Measurements from ENCODE around the gene CWH43. TPM values are rescaled to one million over a fixed set of nuclear protein-coding genes. Genes with fewer than 3 reads are reported as not detected.
"Not testable (repeated sequence)": the region's sequence is repeated elsewhere in the genome, so short reads cannot be mapped to it uniquely, and the experiment has no call there.

CWH43 gene
- polyA plus RNA-seq, 2 of the 4 experiments (the other 2 are of a cell fraction), result not detected

- TF ChIP-seq, protein P1, sequence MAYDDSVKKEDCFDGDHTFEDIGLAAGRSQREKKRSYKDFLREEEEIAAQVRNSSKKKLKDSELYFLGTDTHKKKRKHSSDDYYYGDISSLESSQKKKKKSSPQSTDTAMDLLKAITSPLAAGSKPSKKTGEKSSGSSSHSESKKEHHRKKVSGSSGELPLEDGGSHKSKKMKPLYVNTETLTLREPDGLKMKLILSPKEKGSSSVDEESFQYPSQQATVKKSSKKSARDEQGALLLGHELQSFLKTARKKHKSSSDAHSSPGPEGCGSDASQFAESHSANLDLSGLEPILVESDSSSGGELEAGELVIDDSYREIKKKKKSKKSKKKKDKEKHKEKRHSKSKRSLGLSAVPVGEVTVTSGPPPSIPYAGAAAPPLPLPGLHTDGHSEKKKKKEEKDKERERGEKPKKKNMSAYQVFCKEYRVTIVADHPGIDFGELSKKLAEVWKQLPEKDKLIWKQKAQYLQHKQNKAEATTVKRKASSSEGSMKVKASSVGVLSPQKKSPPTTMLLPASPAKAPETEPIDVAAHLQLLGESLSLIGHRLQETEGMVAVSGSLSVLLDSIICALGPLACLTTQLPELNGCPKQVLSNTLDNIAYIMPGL (CRISPR knock-in tag; IDR thresholded peaks at IDR 0.05; ENCODE audit: borderline replicate concordance), result no peak
- TF ChIP-seq, protein P2, sequence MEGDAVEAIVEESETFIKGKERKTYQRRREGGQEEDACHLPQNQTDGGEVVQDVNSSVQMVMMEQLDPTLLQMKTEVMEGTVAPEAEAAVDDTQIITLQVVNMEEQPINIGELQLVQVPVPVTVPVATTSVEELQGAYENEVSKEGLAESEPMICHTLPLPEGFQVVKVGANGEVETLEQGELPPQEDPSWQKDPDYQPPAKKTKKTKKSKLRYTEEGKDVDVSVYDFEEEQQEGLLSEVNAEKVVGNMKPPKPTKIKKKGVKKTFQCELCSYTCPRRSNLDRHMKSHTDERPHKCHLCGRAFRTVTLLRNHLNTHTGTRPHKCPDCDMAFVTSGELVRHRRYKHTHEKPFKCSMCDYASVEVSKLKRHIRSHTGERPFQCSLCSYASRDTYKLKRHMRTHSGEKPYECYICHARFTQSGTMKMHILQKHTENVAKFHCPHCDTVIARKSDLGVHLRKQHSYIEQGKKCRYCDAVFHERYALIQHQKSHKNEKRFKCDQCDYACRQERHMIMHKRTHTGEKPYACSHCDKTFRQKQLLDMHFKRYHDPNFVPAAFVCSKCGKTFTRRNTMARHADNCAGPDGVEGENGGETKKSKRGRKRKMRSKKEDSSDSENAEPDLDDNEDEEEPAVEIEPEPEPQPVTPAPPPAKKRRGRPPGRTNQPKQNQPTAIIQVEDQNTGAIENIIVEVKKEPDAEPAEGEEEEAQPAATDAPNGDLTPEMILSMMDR (IDR thresholded peaks at IDR 0.05), result no peak
Observed at GRCh38 chr4:49058306-49058705, 72.2 kb downstream of the CWH43 start (continued).

DNA sequence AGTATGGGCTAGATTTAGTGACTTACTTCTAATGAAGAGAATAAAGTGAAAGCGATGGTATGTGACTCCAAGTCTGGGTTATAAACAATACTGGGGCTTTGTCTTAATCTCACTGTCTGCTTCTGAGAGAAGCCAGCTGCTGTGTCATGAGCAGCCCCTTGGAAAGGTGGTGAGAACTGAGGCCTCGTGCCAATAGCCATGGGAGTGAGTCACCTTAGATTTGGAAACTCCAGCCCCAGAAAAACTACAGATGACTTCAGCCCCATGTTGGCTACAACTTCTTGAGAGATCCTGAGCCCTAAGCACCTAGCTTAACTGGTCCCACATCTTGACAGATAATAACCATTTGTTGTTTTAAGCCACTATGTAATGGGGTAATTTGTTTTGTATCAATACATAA is 77.6 kb downstream of the CWH43 start:
- ChIA-PET POLR2A (no interaction called here), CTCF (no interaction called here)
- H3K9me3 ChIP-seq, result no peaks in the 10 kb centered on the region
- H3K4me2 ChIP-seq, result no peak overlapping the region
- no peak for ATAC-seq
- no peaks in the 10 kb centered on the region for H3K4me1 ChIP-seq
- no peak for DNase-seq (ENCODE audit: low read depth in 1 of 2, low spot score in 1 of 2)
- H3K27ac ChIP-seq, result no peak overlapping the region
- FAIRE-seq, result no peak
- no peak overlapping the region for H3K4me3 ChIP-seq
- 4% methylated on average over 2 of the region's 2 CpGs for WGBS (ENCODE audit: missing lambda C conversion rate)
- no peak for TF ChIP-seq HDAC2 (IDR thresholded peaks at IDR 0.05)
- TF ChIP-seq, protein P3, sequence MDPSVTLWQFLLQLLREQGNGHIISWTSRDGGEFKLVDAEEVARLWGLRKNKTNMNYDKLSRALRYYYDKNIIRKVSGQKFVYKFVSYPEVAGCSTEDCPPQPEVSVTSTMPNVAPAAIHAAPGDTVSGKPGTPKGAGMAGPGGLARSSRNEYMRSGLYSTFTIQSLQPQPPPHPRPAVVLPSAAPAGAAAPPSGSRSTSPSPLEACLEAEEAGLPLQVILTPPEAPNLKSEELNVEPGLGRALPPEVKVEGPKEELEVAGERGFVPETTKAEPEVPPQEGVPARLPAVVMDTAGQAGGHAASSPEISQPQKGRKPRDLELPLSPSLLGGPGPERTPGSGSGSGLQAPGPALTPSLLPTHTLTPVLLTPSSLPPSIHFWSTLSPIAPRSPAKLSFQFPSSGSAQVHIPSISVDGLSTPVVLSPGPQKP (IDR thresholded peaks at IDR 0.05; ENCODE audit: low read depth, low read length), result no peak

DNA sequence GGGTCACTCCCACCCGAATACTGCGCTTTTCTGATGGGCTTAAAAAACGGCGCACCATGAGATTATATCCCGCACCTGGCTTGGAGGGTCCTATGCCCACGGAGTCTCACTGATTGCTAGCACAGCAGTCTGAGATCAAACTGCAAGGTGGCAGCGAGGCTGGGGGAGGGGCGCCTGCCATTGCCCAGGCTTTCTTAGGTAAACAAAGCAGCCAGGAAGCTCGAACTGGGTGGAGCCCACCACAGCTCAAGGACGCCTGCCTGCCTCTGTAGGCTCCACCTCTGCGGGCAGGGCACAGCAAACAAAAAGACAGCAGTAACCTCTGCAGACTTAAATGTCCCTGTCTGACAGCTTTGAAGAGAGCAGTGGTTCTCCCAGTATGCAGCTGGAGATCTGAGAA is 86.1 kb downstream of the CWH43 start:
- H3K4me1 ChIP-seq; H3K4me3 ChIP-seq; H3K9me3 ChIP-seq; CTCF ChIA-PET; ATAC-seq; FAIRE-seq; POLR2A ChIA-PET; DNase-seq (ENCODE audit: low read depth in 1 of 2, low spot score in 1 of 2); H3K27ac ChIP-seq; H3K4me2 ChIP-seq: not testable (repeated sequence)
- WGBS (ENCODE audit: missing lambda C conversion rate), result 20% methylated on average over 1 of the region's 11 CpGs

GRCh38 chr4:49091883-49092282 is 105.8 kb downstream of the CWH43 start:
- 3% methylated on average over 7 of the region's 7 CpGs for WGBS (ENCODE audit: missing lambda C conversion rate)
- H3K4me2 ChIP-seq; CTCF ChIA-PET; H3K4me3 ChIP-seq; DNase-seq (ENCODE audit: low read depth in 1 of 2, low spot score in 1 of 2); FAIRE-seq; H3K9me3 ChIP-seq; POLR2A ChIA-PET; H3K27ac ChIP-seq; H3K4me1 ChIP-seq: not testable (repeated sequence)
- ATAC-seq, result peak; percentile 40 to 58; a peak in 3 of 6 replicates

DNA sequence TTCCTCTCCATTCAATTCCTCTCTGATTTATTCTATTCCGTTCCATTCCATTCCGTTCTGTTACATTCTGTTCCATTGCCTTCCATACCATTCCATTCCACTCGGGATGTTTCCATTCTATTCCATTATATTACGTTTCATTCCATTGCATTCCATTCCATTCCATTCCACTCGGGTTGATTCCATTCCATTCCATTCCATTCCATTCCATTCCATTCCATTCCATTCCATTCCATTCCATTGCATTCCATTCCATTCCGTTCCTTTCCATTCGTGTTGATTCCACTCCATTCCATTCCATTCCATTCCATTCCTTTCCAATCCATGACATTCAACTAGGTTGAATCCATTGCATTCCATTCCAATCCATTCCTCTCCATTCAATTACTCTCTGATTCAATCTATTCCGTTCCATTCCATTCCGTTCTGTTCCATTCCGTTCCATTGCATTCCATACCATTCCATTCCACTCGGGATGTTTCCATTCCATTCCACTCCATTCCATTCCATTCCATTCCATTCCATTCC is 106.6 kb downstream of the CWH43 start:
- FAIRE-seq; H3K4me1 ChIP-seq; H3K9me3 ChIP-seq; DNase-seq (ENCODE audit: low read depth in 1 of 2, low spot score in 1 of 2); POLR2A ChIA-PET; H3K4me2 ChIP-seq; H3K4me3 ChIP-seq; H3K27ac ChIP-seq; CTCF ChIA-PET: not testable (repeated sequence)
- WGBS (ENCODE audit: missing lambda C conversion rate), result 7% methylated on average over 11 of the region's 11 CpGs
- peak; percentile 11 to 83; a peak in 3 of 6 replicates for ATAC-seq

- ATAC-seq, H3K4me3 ChIP-seq: not testable (repeated sequence)
Observed at GRCh38 chr4:49096215-49096614, 110.1 kb downstream of the CWH43 start.

GRCh38 chr4:49096627-49097026 is 110.6 kb downstream of the CWH43 start:
- POLR2A ChIA-PET; H3K4me2 ChIP-seq; DNase-seq (ENCODE audit: low read depth in 1 of 2, low spot score in 1 of 2); CTCF ChIA-PET; FAIRE-seq; H3K4me1 ChIP-seq; H3K4me3 ChIP-seq; H3K9me3 ChIP-seq; H3K27ac ChIP-seq: not testable (repeated sequence)
- WGBS (ENCODE audit: missing lambda C conversion rate), result 10% methylated on average over 8 of the region's 8 CpGs
- ATAC-seq, result peak in 1 of 2 experiments; percentile 72; a peak in 3 of 6 replicates

More at GRCh38 chr4:49096215-49096614, 110.1 kb downstream of the CWH43 start:
- H3K9me3 ChIP-seq; CTCF ChIA-PET; H3K27ac ChIP-seq; H3K4me1 ChIP-seq; H3K4me2 ChIP-seq; POLR2A ChIA-PET; FAIRE-seq; DNase-seq (ENCODE audit: low read depth in 1 of 2, low spot score in 1 of 2): not testable (repeated sequence)
- 10% methylated on average over 11 of the region's 11 CpGs for WGBS (ENCODE audit: missing lambda C conversion rate)

DNA sequence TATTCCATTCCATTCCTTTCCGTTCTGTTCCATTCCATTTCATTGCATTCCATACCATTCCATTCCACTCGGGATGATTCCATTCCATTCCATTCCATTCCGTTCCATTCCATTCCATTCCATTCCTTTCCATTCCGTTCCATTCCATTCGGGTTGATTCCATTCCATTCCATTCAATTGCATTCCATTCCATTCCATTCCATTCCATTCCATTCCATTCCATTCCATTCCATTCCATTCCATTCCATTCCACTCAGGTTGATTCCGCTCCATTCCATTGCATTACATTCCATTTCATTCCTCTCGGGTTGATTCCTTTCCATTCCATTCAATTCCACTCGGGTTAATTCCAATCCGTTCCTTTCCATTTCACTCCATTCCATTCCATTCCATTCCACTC is 111.0 kb downstream of the CWH43 start:
- DNase-seq (ENCODE audit: low read depth in 1 of 2, low spot score in 1 of 2); H3K9me3 ChIP-seq; H3K27ac ChIP-seq; H3K4me2 ChIP-seq; POLR2A ChIA-PET; CTCF ChIA-PET; H3K4me3 ChIP-seq; H3K4me1 ChIP-seq; FAIRE-seq: not testable (repeated sequence)
- ATAC-seq, result peak in 1 of 2 experiments; percentile 69; a peak in 3 of 6 replicates
- 6% methylated on average over 9 of the region's 9 CpGs for WGBS (ENCODE audit: missing lambda C conversion rate)

DNA sequence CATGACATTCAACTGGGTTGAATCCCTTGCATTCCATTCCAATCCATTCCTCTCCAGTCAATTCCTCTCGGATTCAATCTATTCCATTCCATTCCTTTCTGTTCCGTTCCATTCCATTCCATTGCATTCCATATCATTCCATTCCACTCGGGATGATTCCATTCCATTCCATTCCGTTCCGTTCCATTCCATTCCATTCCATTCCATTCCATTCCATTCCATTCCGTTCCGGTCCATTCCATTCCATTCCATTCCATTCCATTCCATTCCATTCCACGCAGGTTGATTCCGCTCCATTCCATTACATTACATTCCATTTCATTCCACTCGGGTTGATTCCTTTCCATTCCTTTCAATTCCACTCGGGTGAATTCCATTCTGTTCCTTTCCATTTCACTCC is 111.4 kb downstream of the CWH43 start:
- FAIRE-seq; H3K4me1 ChIP-seq; H3K4me2 ChIP-seq; ATAC-seq; H3K9me3 ChIP-seq; CTCF ChIA-PET; POLR2A ChIA-PET; DNase-seq (ENCODE audit: low read depth in 1 of 2, low spot score in 1 of 2); H3K27ac ChIP-seq; H3K4me3 ChIP-seq: not testable (repeated sequence)
- 11% methylated on average over 11 of the region's 11 CpGs for WGBS (ENCODE audit: missing lambda C conversion rate)

Data from A549 (cell line).